GM06990 (cell line): ENCODE data around the gene NOL3.

ENCODE experiments used
- DNase-seq: peaks from one replicate; pipeline ENCODE4 v3.0.0-alpha.2; 2011; ENCODE audit not compliant: insufficient read length; ENCODE audit errors: extremely low read depth
- H3K27me3 ChIP-seq: replicated peaks from 2 replicates; pipeline ENCODE4 v1.6.0; 2011; ENCODE audit warnings: low read length; ENCODE audit not compliant: control insufficient read depth, insufficient read depth
- H3K36me3 ChIP-seq: 2 replicates; pipeline ENCODE4 v1.5.1; 2011; ENCODE audit warnings: low read length; ENCODE audit not compliant: control insufficient read depth, insufficient read depth
- H3K4me3 ChIP-seq: replicated peaks from 2 replicates; pipeline ENCODE4 v1.5.1; 2011; ENCODE audit warnings: low read depth, mild to moderate bottlenecking, control low read depth, low read length
- TF ChIP-seq, protein P1 (sequence below): IDR thresholded peaks from 2 replicates; pipeline ENCODE4 v1.5.1; 2011; ENCODE audit warnings: low read length, control low read depth, mild to moderate bottlenecking, inconsistent platforms; ENCODE audit not compliant: insufficient read depth, poor library complexity, severe bottlenecking

Gene NOL3

DNA sequence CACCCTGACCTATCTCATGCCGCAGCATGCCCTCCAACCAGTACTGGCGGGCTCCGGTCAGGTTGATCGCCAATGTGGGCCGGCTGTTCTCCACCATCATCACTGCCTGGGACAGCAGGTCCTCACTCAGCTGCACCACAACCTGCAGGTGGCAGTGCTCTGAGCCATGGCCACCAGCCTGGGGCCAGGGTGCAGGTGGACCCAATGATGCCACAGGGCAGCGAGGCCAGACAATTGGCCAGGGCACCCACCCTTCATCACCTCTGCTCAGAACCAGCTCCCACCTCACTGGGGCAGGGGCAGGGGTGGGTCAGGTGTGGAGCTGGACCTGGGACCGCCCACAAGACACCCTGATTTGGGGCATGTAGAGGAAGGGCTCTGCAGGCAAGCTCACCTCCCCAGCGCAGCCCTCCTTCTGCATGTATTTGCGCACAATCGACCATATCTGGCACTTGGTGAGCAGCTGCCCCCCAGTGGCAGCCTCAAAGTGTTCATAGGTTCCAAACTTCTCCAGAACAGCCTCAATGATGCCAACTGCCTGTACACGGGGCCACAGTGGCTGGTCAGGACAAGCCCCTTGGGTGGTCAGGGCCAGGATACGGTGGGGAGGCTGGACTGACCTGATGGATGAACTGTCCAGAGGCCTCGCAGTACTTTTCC, 9.2 kb downstream of the NOL3 start:
- H3K4me3 ChIP-seq = no peak overlapping the region
- H3K27me3 ChIP-seq = no peaks in the 10 kb centered on the region; the same call in 1 of the 2 replicates
- no peaks in the 10 kb centered on the region; the same call in 1 of the 2 replicates for H3K36me3 ChIP-seq
- TF ChIP-seq, protein P1, sequence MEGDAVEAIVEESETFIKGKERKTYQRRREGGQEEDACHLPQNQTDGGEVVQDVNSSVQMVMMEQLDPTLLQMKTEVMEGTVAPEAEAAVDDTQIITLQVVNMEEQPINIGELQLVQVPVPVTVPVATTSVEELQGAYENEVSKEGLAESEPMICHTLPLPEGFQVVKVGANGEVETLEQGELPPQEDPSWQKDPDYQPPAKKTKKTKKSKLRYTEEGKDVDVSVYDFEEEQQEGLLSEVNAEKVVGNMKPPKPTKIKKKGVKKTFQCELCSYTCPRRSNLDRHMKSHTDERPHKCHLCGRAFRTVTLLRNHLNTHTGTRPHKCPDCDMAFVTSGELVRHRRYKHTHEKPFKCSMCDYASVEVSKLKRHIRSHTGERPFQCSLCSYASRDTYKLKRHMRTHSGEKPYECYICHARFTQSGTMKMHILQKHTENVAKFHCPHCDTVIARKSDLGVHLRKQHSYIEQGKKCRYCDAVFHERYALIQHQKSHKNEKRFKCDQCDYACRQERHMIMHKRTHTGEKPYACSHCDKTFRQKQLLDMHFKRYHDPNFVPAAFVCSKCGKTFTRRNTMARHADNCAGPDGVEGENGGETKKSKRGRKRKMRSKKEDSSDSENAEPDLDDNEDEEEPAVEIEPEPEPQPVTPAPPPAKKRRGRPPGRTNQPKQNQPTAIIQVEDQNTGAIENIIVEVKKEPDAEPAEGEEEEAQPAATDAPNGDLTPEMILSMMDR = peak; percentile 14
- DNase-seq = no peak

- Histone ChIP-seq H3K27me3 (no peaks in the 10 kb centered on the region; the same call in 1 of the 2 replicates), H3K4me3 (no peak overlapping the region), H3K36me3 (no peaks in the 10 kb centered on the region; the same call in 1 of the 2 replicates)
- no peak for DNase-seq
- TF ChIP-seq, protein P1 = no peak
These were observed 9.8 kb downstream of the NOL3 start for GRCh38 chr16:67180166-67180565.

DNA sequence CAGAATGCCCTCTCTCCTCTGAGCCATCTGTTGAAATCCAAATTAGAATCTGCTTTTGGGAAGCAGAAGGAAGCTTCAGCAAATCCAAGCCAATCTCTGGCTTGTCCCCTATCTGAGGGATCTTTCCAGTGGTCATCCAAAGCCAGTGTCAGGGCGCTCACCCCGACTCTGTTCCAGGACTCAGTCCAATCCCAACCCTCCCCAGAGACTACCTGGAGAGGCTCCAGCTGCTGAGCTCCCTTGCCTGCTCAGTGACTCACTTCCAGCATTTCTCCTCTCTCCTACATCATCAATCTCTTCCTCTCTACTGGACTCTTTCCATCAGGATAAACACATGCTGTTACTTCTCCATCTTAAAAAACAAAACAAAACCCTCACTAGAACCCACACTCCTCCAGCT, 11.0 kb downstream of the NOL3 start:
- DNase-seq = no peak
- TF ChIP-seq, protein P1 = no peak
- Histone ChIP-seq H3K36me3 (no peaks in the 10 kb centered on the region; the same call in 1 of the 2 replicates), H3K27me3 (no peaks in the 10 kb centered on the region; the same call in 1 of the 2 replicates), H3K4me3 (no peak overlapping the region)

GRCh38 chr16:67182288-67182687, 11.9 kb downstream of the NOL3 start:
- DNase-seq = no peak
- peak overlapping the region; percentile 77; the same call in 1 of the 2 replicates for H3K4me3 ChIP-seq
- no peaks in the 10 kb centered on the region; the same call in 1 of the 2 replicates for H3K27me3 ChIP-seq
- TF ChIP-seq, protein P1 = no peak
- no peaks in the 10 kb centered on the region; the same call in 1 of the 2 replicates for H3K36me3 ChIP-seq

DNA sequence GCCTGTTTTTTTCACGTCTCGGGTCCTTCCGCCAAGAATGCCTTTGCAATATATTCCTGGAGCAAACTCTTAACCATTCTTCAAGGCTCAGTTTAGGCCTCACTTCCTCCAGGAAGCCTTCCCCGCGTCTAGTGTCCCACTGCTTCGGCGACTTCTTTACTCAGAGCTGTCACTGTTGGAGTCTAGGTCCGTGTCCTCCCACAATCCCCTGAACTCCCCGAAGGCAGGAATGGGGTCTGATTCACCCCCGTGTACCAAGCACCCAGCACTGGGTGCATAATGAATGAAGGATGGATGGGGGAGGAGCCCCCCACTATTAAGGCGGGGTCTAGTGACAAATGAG, 12.9 kb downstream of the NOL3 start:
- TF ChIP-seq, protein P1 = no peak
- Histone ChIP-seq H3K4me3 (peak overlapping the region; percentile 77), H3K36me3 (no peaks in the 10 kb centered on the region; the same call in 1 of the 2 replicates), H3K27me3 (no peaks in the 10 kb centered on the region; the same call in 1 of the 2 replicates)
- DNase-seq = no peak
